Pulmonary artery endothelial cell (primary cell): Measurements from ENCODE around the gene CMTM2. TPM values are rescaled to one million over a fixed set of nuclear protein-coding genes. Genes with fewer than 3 reads are reported as not detected.
"Not testable (repeated sequence)": the region's sequence is repeated elsewhere in the genome, so short reads cannot be mapped to it uniquely, and the experiment has no call there.

ENCODE experiments used
- DNase-seq: peaks from one replicate; pipeline ENCODE4 v3.0.0-alpha.2; 2011; ENCODE audit warnings: low read depth, low spot score
- total RNA-seq: library from RNA; depleted of rRNA; stranded (reverse); fragments of >200 nt; gene quantifications from 2 replicates; pipeline ENCODE4 v1.2.3, GENCODE V29; 2014

The CMTM2 gene
- total RNA-seq, 1 donor from 2014 or later = not detected

DNA sequence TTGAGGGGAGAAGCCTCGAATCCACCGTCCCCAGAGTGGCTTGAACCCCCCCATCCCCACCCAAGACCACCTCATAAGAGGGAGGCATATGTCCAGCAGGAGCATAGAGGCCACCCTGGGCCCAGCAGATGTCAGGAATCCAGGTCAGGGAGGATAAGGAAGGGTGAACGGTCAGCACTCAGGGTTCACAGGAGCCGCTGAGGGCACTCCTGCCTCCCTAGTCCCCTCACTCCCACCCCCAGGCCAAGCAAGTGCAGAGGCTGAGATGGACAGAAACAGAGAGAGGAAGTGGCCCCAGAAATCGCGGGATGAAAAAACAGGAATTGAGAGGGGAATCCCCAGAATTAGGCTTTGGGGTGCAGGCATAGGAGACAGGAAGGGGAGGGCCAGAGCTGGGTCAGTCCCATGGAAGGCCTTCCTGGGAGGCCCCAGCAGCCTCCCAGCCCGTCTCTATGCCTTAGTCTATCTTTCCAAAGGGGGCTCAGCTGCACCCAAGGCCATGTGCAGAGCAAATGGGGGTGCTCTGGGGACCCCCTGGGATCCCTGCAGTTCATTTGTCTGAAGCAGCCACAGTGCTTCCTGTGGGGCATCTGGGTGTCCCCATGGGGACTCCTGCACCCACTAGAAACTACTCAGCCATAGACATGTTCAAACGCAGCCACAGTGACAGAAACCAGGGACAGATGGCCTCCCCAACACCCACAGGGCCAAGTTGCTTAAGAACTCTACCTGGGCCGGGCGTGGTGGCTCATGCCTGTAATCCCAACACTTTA lies 26.9 kb downstream of the CMTM2 start:
- DNase-seq = no peak

- peak; percentile 63 for DNase-seq
Observed at GRCh38 chr16:66608241-66609138, 29.2 kb downstream of the CMTM2 start.

DNA sequence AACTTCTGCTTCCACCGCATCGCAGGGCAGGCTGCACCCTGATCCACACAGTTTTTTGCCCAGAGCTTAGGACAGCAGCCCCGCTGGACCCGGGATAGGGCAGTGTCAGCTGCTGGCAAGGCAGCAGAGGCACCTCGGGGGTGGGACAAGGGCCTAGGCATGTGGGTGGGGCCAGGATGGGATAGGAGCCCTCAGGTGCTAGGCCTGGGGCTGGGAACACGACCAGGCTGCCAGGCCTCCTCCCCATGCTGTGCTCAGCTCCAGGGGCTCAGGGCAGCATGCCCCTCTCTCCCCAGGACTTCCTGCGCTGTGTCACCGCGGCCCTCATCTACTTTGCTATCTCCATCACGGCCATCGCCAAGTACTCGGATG lies 29.9 kb downstream of the CMTM2 start:
- DNase-seq = no peak

DNA sequence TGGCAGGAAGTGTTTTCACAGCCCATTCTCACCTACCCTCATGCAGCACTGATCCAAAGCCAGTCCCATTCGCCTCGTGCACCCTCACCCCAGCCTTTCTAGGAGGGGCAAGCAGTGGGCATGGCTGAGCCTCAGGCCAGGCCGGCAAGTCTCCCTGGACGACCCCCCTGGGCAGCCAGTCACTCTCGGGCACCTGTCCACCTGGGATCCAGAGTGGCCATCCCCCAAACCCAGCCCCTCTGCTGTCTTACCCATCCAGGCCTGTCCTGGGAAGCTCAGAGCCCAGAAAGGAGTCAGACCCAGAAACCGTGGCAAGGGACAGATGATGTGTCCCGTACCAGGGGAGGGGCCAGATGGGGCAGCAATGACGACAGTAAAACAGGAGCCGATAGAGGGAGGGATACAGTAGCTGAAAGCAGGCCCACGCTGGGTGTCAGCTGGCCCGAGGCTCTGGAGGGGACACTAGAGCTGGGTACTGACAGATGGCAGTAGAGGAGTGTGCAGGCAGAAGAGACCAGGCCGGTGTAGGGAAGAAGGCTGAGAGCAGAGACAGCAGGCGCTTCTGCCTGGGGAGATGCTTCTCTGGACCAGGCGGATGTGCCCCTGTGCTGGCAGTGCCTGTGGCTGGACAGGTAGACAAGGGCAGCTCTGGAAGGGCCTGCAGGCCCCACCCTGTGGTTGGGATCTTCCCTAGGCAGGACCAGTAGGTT lies 31.0 kb downstream of the CMTM2 start:
- DNase-seq = no peak

- not testable (repeated sequence) for DNase-seq
Observed at GRCh38 chr16:66611911-66612310, 32.6 kb downstream of the CMTM2 start.

DNA sequence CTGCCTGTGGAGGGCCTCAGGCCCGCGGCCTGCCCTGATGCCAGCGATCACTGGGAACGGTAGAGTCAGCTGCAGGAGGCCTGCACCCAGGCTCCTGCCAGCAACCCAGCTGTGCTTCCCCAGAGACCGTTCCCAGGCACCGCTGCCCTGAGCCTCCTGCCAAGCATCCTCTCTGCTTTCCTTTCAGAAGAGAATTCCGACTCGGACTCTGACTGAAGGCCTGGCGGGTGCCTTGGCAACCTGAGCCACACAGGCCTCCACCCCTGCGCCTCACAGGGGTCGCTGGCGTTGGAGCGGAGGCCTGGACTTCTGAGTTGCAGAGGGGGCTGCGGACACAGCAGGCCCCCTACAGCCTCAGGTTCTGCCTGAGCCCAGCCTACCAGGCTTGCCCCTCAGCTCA lies 33.2 kb downstream of the CMTM2 start:
- no peak for DNase-seq

GRCh38 chr16:66614161-66614802 lies 35.0 kb downstream of the CMTM2 start:
- DNase-seq = no peak

GRCh38 chr16:66616169-66616568 lies 36.9 kb downstream of the CMTM2 start:
- no peak for DNase-seq

DNA sequence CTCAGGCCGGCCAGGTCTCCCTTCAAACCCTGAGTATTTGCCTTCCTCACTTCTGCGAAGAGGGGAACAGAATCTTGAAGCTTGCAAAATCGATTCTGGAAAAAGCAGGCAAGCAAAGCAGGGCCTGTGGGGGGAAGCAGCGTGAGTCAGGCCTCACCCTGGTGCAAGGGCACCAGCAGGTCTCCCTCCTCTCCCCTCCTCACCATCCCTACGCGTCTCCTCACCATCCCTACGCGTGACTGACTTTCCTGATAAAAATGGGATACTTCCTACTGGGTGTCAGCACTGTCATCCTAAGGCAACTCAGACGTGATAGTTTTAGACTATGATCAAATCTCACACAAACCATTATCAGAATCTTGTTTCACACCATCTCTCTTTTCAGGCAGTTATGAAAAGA lies 37.3 kb downstream of the CMTM2 start:
- no peak for DNase-seq

GRCh38 chr16:66617010-66617434 lies 37.8 kb downstream of the CMTM2 start:
- DNase-seq = no peak

GRCh38 chr16:66617728-66618127 lies 38.5 kb downstream of the CMTM2 start:
- no peak for DNase-seq

- DNase-seq = peak; percentile 20
Observed at GRCh38 chr16:66618588-66619375, 39.5 kb downstream of the CMTM2 start.

DNA sequence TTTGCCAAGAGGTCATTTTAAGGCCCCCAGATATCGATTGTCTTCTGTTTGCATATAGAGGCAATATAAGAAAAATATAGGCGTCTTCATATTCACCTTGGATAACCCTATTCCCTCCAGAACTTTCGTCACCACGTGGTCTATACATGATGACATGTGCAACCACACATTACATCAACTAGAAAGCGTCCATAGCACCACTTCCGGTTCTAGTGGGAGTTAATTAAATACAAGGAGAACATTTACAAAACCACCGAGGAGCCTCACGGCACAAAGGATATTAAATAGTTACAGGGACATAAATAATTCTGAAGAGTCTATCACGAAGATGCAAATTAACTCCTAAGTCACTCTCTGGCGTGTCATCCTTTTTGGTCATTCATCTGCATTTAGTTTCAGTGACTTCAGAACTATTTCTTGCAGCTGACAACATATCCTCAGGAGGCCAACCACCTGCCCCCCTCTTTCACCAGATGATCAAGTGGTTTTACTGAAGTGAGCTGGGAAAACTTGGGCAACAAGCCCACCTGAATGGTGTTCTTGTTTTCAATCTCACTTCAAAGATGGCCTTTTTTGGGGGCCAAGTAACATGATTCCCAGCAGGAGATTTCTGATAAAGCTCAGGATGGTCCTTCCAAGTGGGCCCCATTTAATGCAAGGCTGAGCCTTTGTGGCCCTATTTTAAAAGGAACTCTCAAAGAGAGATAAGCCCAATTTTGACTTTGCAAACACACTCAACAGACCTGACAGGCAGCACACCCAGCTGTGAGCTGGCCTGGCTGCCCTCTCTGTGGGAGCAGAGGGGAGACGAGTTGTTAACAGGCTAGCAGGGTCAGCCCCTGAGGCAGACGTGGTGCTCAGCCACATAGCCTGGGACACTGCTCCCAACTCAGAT lies 40.5 kb downstream of the CMTM2 start:
- no peak for DNase-seq

DNA sequence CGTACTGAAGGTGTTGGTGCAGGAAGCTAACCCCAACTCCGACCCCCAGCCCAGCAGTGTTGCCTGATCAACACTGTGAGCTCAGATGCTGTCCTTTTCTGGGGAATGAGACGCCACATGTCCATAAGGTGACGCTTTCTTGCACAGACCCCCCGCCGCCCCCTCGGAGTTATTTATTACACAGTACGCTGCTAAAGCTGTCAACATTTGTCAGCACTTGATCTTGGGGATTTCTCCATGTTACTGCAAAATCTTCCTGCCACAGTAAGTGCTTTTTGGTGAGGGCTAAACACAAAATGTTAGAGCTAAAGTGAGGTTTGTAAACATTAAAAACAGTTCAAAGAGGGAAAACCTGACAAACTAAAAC lies 41.1 kb downstream of the CMTM2 start:
- no peak for DNase-seq

GRCh38 chr16:66621973-66622372 lies 42.7 kb downstream of the CMTM2 start:
- no peak for DNase-seq

- no peak for DNase-seq
Observed at GRCh38 chr16:66622863-66623262, 43.6 kb downstream of the CMTM2 start.

- DNase-seq = no peak
Observed at GRCh38 chr16:66623755-66624154, 44.5 kb downstream of the CMTM2 start.

DNA sequence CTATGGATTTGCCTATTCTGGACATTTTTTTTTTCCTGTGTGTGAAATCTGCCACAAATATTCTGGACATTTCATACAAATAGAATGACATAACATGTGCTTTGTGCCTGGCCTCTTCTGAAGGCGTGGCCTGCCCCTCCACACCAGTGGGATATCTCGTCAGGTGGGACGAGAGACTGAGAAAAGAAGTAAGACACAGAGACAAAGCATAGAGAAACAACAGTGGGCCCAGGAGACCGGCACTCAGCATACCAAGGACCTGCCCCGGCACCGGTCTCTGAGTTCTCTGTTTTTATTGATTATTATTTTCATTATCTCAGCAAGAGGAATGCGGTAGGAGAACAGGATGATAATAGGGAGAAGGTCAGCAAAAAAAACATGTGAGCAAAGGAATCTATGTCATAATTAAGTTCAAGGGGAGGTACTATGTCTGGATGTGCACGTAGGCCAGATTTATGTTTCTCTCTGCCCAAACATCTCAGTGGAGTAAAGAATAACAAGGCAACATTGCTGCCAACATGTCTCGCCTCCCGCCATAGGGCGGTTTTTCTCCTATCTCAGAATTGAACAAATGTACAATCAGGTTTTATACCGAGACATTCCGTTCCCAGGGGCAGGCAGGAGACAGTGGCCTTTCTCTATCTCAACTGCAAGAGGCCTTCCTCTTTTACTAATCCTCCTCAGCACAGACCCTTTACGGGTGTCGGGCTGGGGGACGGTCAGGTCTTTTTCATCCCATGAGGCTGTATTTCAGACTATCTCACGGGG lies 48.5 kb downstream of the CMTM2 start:
- DNase-seq = not testable (repeated sequence)

- DNase-seq = no peak
Observed at GRCh38 chr16:66629856-66630255, 50.6 kb downstream of the CMTM2 start.
